GM13976 (cell line): ENCODE measurements around the gene COMTD1.

Experiments used
- DNase-seq: peaks from one replicate; pipeline ENCODE4 v3.0.0; 2012; ENCODE audit warnings: low spot score
- CTCF ChIP-seq: IDR thresholded peaks from 2 replicates; pipeline ENCODE4 v1.5.1; 2012; ENCODE audit warnings: borderline replicate concordance, mild to moderate bottlenecking; ENCODE audit not compliant: insufficient read depth; ENCODE audit errors: extremely low read depth, missing control alignments, control extremely low read depth
- in situ Hi-C: fragments of 300-500 bp; cut with MboI; formaldehyde crosslinking; loops from one replicate; pipeline ENCODE4 v1.12.0; 2022; ENCODE audit warnings: low sequenced_read_pairs, mixed read lengths, inconsistent platforms; ENCODE audit not compliant: unreplicated experiment

COMTD1 gene

GRCh38 chr10:75238182-75239095 is 2.7 kb upstream of the COMTD1 start:
- no peak for TF ChIP-seq CTCF
- no peak for DNase-seq
- in situ Hi-C loops: loop anchor here (25.0 kb wide), 2 partner anchors 476 to 976 kb away; no protein-coding TSS in a partner anchor

- in situ Hi-C loops: loop anchor here (25.0 kb wide), 2 partner anchors 474 to 974 kb away; no protein-coding TSS in a partner anchor
Measured at GRCh38 chr10:75236178-75236825, 545 bp upstream of the COMTD1 start.

GRCh38 chr10:75234683-75235374 is 928 bp downstream of the COMTD1 start:
- in situ Hi-C loops: loop anchor here (25.0 kb wide), 2 partner anchors 473 to 973 kb away; no protein-coding TSS in a partner anchor
- no peak for DNase-seq
- peak; percentile 38 for TF ChIP-seq CTCF

More at GRCh38 chr10:75236178-75236825, 545 bp upstream of the COMTD1 start:
- no peak for TF ChIP-seq CTCF
- DNase-seq: no peak

GRCh38 chr10:75234017-75234682 is 1.6 kb downstream of the COMTD1 start:
- DNase-seq: peak; percentile 99
- in situ Hi-C loops: loop anchor here (25.0 kb wide), 2 partner anchors 472 to 972 kb away; no protein-coding TSS in a partner anchor
- TF ChIP-seq CTCF: no peak

- DNase-seq: no peak
- in situ Hi-C loops: loop anchor here (25.0 kb wide), 2 partner anchors 471 to 971 kb away; no protein-coding TSS in a partner anchor
- no peak for TF ChIP-seq CTCF
Measured at GRCh38 chr10:75233444-75234016, 2.2 kb downstream of the COMTD1 start.
